ENCODE data around the gene PSMB3.

The PSMB3 gene

DNA sequence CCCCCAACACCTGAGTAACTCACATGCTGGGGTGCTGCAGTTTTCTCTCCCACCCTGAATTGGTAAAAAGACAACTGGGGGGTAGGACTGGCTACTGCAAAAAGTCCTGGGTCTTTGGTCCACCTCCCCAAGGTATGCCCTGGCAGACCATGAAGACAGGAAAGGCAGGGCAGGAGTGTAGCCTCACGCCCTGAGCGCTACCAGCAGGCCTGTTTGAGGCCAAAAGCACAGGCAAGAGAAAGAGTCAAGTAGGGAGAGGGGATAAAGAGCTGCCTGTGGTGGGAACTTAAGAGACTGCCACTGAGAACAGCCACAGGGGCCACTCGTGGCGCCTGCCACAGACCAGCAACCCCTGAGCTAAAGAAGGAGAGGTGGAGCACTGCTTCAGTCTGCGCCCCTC is 13.8 kb downstream of the PSMB3 start:
- no peak overlapping the region for H3K4me3 ChIP-seq (ENCODE audit: control insufficient read depth, low read depth, low read length)
- TF ChIP-seq, protein P1, sequence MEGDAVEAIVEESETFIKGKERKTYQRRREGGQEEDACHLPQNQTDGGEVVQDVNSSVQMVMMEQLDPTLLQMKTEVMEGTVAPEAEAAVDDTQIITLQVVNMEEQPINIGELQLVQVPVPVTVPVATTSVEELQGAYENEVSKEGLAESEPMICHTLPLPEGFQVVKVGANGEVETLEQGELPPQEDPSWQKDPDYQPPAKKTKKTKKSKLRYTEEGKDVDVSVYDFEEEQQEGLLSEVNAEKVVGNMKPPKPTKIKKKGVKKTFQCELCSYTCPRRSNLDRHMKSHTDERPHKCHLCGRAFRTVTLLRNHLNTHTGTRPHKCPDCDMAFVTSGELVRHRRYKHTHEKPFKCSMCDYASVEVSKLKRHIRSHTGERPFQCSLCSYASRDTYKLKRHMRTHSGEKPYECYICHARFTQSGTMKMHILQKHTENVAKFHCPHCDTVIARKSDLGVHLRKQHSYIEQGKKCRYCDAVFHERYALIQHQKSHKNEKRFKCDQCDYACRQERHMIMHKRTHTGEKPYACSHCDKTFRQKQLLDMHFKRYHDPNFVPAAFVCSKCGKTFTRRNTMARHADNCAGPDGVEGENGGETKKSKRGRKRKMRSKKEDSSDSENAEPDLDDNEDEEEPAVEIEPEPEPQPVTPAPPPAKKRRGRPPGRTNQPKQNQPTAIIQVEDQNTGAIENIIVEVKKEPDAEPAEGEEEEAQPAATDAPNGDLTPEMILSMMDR (IDR thresholded peaks at IDR 0.05; ENCODE audit: control insufficient read depth, insufficient read depth, low read depth, low read length, missing control alignments), result no peak
- DNase-seq (ENCODE audit: low read depth), result no peak

DNA sequence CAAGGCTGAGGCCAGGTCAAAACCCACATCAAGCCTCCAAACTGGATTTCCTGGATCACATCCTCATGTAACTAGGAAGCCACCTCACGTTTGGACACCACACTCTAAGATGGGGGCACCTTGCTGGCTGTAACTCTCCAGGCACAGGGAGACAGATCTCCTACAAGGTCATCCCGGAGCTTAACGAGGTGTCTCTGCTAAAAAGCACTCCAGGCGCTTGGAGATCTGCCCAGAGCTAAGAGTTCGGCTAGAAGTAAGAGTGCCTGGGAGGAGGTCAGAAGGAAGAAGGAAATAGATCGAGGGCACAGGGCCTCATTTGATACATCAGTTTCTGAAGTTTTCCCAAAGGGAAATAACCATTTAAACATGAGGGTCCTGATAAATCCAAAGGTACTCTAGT is 15.9 kb downstream of the PSMB3 start:
- H3K4me3 ChIP-seq (ENCODE audit: control insufficient read depth, low read depth, low read length), result no peak overlapping the region
- DNase-seq (ENCODE audit: low read depth), result no peak
- TF ChIP-seq, protein P1 (IDR thresholded peaks at IDR 0.05; ENCODE audit: control insufficient read depth, insufficient read depth, low read depth, low read length, missing control alignments), result no peak

DNA sequence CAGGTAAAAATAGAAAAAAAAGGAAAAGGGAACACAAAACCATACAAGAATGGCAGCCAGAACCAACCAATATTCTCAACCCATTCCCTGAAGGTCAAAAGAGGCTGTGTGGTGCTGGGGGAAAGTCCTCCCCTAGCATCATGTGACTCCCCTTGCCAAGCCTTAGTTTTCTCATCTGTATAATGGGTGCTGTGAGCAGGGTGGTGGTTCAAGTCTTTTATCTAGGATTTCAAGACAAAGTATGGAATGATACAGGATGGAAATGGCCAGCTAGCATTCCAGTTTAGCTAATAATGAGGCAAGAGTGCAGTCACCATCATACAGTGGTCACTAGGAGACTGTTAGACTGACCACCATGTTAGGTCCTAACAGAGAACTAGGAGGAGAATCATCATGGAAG is 20.7 kb downstream of the PSMB3 start:
- DNase-seq (ENCODE audit: low read depth), result no peak
- no peak overlapping the region for H3K4me3 ChIP-seq (ENCODE audit: control insufficient read depth, low read depth, low read length)
- TF ChIP-seq, protein P1 (IDR thresholded peaks at IDR 0.05; ENCODE audit: control insufficient read depth, insufficient read depth, low read depth, low read length, missing control alignments), result no peak

DNA sequence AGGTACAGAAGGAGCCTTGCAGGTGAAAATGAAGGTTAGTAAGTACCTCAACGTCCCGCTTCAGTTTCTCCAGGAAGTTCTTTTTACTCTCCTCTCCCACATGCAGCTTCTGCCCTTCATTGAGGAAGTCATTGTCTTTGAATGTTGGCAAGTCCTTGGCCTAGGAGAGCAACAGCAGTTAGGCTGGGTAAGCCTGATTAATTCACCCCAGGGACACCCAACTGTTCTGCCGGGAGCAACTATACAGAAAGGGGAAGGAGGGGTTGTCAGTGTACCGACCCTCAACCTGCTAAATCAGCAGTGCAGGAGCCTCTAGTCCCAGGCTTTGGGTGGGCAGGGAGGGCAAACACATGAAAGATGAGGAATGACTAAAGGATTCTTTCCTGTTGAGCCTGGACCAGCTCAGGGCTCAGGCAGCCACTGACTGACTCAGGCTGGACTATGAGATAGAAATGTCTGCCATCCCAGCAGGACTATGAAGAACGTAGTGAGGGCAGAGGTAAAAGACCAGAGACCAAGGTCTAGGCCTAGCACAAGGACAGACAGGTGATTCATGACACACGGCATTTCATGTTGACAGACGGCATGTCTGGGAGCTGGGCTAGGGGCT is 25.2 kb downstream of the PSMB3 start:
- no peak overlapping the region for H3K4me3 ChIP-seq (ENCODE audit: control insufficient read depth, low read depth, low read length)
- DNase-seq (ENCODE audit: low read depth), result no peak
- TF ChIP-seq, protein P1 (IDR thresholded peaks at IDR 0.05; ENCODE audit: control insufficient read depth, insufficient read depth, low read depth, low read length, missing control alignments), result no peak

DNA sequence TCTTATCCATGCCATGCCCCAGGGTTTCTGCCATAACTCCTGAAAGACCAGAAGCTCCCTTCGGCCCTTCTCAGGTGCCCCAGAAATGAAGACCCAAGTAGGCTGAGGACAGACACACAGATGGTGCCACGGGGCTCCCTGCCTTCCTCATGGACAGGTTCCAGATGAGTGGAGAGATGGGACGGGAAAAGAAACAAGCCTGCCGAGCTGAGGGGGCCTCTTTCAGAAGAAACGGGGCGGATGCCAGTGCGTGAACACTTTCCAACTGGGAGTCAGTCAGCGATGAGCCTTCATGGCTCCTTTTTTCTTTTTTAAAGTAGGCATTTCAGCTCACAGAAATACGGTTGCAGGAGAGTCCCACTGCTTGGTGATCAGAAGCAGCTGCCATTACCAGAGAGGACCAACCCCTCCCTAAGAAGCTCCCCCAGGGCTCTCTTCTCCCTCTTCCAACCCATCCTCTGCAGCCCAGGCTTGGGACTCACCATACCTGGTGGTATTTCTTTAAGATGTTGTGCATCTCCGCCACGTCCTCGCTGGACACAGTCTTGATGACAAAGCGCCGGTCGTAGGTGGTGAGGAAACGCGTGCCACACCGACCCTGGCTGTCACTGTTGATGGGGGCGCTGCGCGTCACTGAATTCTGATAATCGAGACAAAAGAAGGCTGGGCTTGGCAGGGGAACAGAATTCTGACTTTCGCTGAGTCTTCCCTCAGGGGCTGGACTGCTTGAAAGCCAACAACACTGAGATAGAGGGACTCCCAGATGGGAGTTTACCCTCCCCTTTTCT is 27.6 kb downstream of the PSMB3 start:
- TF ChIP-seq, protein P1 (IDR thresholded peaks at IDR 0.05; ENCODE audit: control insufficient read depth, insufficient read depth, low read depth, low read length, missing control alignments), result no peak
- H3K4me3 ChIP-seq (ENCODE audit: control insufficient read depth, low read depth, low read length), result no peak overlapping the region
- no peak for DNase-seq (ENCODE audit: low read depth)

DNA sequence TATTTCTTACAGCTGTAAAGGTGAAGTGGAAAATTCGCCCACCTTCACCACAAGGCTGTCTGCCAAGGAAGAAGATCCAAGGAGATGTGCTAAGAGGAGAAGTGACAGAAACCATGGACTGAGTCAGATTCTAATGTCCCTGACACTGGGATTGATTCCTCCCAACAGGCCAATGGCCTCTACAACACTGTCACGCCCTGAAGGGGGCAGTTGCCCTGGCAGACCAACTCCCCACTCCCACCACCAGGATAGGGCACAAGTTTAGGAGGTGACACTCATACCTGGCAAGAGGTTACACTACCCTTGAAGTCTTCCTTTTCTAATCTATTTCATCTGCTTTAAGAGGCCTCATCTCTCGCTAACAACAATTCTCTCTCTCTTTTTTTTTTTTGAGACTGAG is 30.7 kb downstream of the PSMB3 start:
- TF ChIP-seq, protein P1 (IDR thresholded peaks at IDR 0.05; ENCODE audit: control insufficient read depth, insufficient read depth, low read depth, low read length, missing control alignments), result no peak
- H3K4me3 ChIP-seq (ENCODE audit: control insufficient read depth, low read depth, low read length), result no peak overlapping the region
- DNase-seq (ENCODE audit: low read depth), result no peak
